Peyer's patch (tissue), 4 donors: Measurements from ENCODE around the gene PTBP1.

Experiments used
- CTCF ChIP-seq, 6 experiments: fragments of 450-650 bp in 4 of 6; fragments of 200-600 bp in 2 of 6; sonication (generic) in 1 of 6; IDR thresholded peaks; one replicate each; pipeline ENCODE4 v1.5.1; 2017 to 2019; ENCODE audit warnings: antibody characterized with exemption in 6 of 6, mild to moderate bottlenecking in 3 of 6, moderate library complexity in 1 of 6
- POLR2A ChIP-seq, 2 donors: fragments of 450-650 bp; IDR thresholded peaks; one replicate each; pipeline ENCODE4 v1.5.1; 2017; ENCODE audit warnings: antibody characterized with exemption in 2 of 2, mild to moderate bottlenecking in 2 of 2, moderate library complexity in 2 of 2

DNA sequence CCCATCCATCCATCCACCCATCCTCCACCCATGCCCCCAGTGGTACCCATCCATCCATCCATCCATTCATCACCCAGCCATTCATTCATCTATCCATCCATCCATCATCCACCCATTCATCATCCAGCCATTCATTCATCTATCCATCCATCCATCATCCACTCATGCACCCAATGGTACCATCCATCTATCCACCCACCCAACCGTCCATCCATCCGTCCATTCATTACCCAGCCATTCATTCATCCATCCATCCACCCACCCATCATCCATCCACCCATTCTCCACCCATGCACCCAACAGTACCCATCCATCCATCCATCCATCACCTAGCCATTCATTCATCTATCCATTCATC lies 19.2 kb downstream of the PTBP1 start:
- TF ChIP-seq POLR2A (IDR thresholded peaks at IDR 0.05) = no peak
- no peak for TF ChIP-seq CTCF (IDR thresholded peaks at IDR 0.05)
